ENCODE results near the gene EHBP1L1.

Gene EHBP1L1

GRCh38 chr11:65575568-65576231 is at the start of gene EHBP1L1:
TSS of gene EHBP1L1 (plus strand) at chr11:65576053. CDS start at chr11:65576303, 250 bp downstream.
- peak in 1 of 2 donors; percentile 65 for DNase-seq (ENCODE audit: low read depth in 2 of 2)

GRCh38 chr11:65526744-65527143 is 49.1 kb upstream of the EHBP1L1 start:
- DNase-seq (ENCODE audit: low read depth in 2 of 2): no peak

GRCh38 chr11:65528819-65529350 is 47.0 kb upstream of the EHBP1L1 start:
- no peak for DNase-seq (ENCODE audit: low read depth in 2 of 2)

DNA sequence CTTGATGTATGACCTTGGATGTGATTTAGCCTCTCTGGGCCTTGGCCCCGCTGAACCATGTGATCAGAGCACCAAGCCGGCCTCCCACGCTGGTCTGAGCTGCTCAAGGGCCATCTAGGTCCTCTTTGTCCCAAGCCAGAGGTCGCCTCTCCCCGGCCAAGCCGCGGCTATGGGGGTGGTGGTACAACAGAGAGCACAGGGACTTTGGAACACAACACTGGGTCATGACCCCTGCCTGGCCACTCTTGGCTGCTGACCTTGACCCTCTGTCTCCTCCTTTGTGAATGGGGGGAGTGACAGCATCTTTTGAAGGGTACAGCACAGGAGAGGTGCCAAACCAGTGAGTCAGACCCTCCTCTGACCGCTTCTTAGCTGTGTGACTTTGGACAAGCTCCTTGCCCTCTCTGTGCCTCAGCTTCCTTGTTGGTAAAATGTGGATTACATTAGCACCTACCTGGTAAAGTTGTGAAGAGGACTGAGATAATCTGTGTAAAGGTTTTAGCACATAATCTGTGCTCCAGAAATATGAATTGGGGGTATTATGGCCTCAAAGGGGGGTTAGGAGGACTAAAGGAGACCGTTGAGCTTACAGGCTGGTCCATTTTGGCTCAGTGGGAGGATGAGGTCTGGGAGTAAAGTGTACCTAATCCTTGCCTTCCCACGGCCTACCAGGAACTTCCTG is 46.2 kb upstream of the EHBP1L1 start:
- no peak for DNase-seq (ENCODE audit: low read depth in 2 of 2)

GRCh38 chr11:65530157-65530496 is 45.7 kb upstream of the EHBP1L1 start:
- no peak for DNase-seq (ENCODE audit: low read depth in 2 of 2)

DNA sequence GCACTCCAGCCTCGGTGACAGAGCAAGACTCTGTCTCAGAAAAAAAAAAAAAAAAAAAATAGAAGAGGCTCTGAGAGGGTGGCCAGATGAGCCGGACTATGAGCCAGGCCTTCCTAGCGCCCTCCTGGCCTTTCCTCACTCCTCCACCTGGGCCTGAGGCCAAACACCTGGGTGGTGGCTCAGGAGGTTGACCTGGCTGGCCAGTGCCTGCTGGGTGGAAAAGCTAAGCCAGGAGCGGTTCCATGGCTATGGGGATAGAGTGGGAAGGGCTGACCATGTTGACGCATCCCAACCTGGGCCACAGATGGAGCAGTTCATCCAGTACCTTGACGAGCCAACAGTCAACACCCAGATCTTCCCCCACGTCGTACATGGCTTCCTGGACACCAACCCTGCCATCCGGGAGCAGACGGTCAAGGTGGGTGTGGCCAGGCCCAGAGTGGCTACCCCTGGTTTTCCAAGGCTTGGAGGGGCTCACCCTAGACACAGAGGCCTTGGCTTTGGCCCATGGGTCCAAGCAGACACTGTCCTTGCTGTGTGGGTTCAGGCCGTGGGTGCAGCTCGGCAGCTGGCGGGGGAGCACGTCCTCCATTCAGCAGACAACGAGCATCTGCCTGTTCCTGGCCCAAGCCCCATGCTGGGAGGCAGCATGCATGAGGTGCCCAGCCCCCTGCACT is 43.3 kb upstream of the EHBP1L1 start:
- DNase-seq (ENCODE audit: low read depth in 2 of 2): no peak

DNA sequence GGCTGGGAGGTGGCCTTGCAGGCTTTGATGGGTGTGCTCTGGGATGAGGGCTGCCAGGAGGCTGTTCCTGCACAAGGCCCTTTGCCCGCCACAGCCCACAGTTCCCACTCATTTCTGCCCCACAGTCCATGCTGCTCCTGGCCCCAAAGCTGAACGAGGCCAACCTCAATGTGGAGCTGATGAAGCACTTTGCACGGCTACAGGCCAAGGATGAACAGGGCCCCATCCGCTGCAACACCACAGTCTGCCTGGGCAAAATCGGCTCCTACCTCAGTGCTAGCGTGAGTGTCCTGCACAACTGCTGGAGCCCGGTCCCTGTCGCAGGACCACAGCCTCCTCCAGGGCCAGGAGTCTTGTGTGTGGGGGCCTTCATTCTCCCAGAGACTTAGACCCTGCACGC is 40.8 kb upstream of the EHBP1L1 start:
- DNase-seq (ENCODE audit: low read depth in 2 of 2): no peak

GRCh38 chr11:65536412-65537295 is 39.2 kb upstream of the EHBP1L1 start:
- DNase-seq (ENCODE audit: low read depth in 2 of 2): no peak

- DNase-seq (ENCODE audit: low read depth in 2 of 2): no peak
Observed at GRCh38 chr11:65537296-65537597, 38.6 kb upstream of the EHBP1L1 start.

- no peak for DNase-seq (ENCODE audit: low read depth in 2 of 2)
Observed at GRCh38 chr11:65537620-65538231, 38.1 kb upstream of the EHBP1L1 start.

DNA sequence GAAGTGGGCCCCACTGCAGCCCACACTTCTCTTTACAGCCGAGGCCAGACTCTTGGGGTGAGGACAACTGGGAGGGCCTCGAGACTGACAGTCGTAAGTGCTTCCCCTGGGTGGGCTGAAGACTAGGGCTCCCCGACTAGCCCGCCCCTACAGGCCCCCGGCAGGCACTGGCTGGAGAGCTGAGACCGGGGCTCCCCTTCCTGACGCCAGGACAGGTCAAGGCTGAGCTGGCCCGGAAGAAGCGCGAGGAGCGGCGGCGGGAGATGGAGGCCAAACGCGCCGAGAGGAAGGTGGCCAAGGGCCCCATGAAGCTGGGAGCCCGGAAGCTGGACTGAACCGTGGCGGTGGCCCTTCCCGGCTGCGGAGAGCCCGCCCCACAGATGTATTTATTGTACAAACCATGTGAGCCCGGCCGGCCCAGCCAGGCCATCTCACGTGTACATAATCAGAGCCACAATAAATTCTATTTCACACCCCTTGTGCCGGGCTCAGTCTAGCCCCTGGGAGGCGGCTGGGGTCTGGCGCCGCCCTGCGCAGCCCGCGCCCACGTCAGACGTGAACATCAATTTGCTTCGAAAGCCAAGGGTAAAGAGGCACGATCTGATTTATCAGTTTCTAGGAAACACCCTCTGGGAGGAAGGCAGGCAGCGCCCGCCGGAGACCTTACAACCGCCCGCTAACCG is 37.5 kb upstream of the EHBP1L1 start:
- no peak for DNase-seq (ENCODE audit: low read depth in 2 of 2)

- no peak for DNase-seq (ENCODE audit: low read depth in 2 of 2)
Observed at GRCh38 chr11:65538915-65539743, 36.7 kb upstream of the EHBP1L1 start.

DNA sequence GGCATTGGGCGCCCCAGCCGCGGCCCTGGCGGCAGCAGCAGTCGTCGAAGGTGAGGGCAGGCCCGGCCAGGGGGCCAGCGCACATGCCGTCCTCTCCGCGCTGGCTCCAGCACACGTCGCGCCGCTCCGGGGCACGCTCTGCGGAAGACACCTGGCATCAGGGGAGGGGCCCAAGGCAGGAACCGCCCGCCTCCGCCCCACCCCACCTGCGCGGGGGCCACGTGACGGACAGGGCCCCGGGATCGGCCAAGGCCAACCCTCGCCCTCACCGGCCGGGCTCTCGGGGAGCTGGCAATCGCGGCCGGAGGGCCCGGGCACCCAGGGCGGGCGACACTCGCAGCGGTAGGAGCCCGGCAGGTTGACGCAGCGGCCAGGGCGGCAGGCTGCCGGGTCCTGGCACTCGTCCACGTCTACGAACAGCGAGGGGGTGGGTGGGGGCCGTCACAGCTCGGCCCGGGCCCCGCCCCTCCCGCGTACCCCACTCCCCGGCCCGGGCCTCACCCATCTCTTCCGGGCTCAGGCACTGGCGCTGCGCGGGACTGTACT is 36.0 kb upstream of the EHBP1L1 start:
- DNase-seq (ENCODE audit: low read depth in 2 of 2): no peak

- peak; percentile 80 to 81 for DNase-seq (ENCODE audit: low read depth in 2 of 2)
Observed at GRCh38 chr11:65540290-65541092, 35.4 kb upstream of the EHBP1L1 start.

- DNase-seq (ENCODE audit: low read depth in 2 of 2): no peak
Observed at GRCh38 chr11:65541093-65541982, 34.5 kb upstream of the EHBP1L1 start.

DNA sequence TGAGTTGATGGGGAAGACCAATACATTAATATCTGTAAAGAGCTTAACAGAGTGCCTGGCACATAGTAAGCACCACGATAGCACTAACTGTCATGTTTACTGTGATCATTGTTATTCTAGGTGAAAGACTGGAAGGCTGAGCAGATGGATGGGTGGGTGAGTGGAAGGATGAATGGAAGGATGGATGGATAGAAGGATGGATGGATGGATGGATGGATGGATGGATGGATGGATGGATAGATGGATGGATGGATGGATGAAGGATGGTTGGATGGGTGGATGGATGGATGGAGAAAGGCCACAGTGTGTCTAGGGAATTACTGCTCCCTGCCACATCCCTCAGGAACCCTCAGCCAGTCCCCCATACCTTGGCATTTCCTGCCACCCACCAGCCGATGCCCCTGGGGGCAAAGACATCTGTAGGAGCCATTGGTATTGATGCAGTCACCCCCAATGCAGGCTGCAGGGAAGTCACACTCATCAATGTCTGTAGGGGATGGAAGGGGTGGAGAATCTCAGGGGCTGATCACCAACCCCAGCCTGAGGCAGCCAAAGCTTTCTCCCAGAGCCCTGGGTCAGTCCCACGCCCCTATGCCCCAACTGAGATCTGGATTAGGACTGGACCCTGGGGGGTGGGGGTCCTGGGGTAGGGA is 33.0 kb upstream of the EHBP1L1 start:
- no peak for DNase-seq (ENCODE audit: low read depth in 2 of 2)

- no peak for DNase-seq (ENCODE audit: low read depth in 2 of 2)
Observed at GRCh38 chr11:65545853-65546216, 30.0 kb upstream of the EHBP1L1 start.
